ENCODE measurements around the gene SLC7A1. TPM values are rescaled to one million over a fixed set of nuclear protein-coding genes. Genes with fewer than 3 reads are reported as not detected.
A peak's percentile ranks its signal among the peaks of the same experiment; 100 is the strongest.

Gene SLC7A1
- total RNA-seq, 1 donor from 2014 or later, result 85.0 TPM

- no peak for ATAC-seq (ENCODE audit: low read depth)
- no peak for DNase-seq
- POLR2A ChIA-PET, result no interaction called here
- Mint-ChIP-seq H3K36me3 (ENCODE audit: low read depth) (peaks cover 80% of the 10 kb centered on the region), H3K9me3 (no peaks in the 10 kb centered on the region), H3K27me3 (no peaks in the 10 kb centered on the region), H3K4me3 (no peak overlapping the region), H3K4me1 (no peaks in the 10 kb centered on the region), H3K27ac (no peak overlapping the region)
- intact Hi-C loops (cut with micrococcal nuclease), result loop anchor here (10.0 kb wide), 1 partner anchor 156 kb away; no protein-coding TSS in a partner anchor
- CTCF ChIA-PET, result no interaction called here
- TF ChIP-seq, protein P1, sequence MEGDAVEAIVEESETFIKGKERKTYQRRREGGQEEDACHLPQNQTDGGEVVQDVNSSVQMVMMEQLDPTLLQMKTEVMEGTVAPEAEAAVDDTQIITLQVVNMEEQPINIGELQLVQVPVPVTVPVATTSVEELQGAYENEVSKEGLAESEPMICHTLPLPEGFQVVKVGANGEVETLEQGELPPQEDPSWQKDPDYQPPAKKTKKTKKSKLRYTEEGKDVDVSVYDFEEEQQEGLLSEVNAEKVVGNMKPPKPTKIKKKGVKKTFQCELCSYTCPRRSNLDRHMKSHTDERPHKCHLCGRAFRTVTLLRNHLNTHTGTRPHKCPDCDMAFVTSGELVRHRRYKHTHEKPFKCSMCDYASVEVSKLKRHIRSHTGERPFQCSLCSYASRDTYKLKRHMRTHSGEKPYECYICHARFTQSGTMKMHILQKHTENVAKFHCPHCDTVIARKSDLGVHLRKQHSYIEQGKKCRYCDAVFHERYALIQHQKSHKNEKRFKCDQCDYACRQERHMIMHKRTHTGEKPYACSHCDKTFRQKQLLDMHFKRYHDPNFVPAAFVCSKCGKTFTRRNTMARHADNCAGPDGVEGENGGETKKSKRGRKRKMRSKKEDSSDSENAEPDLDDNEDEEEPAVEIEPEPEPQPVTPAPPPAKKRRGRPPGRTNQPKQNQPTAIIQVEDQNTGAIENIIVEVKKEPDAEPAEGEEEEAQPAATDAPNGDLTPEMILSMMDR (IDR thresholded peaks at IDR 0.05), result no peak
Measured at GRCh38 chr13:29548722-29549121, 46.8 kb downstream of the SLC7A1 start.

DNA sequence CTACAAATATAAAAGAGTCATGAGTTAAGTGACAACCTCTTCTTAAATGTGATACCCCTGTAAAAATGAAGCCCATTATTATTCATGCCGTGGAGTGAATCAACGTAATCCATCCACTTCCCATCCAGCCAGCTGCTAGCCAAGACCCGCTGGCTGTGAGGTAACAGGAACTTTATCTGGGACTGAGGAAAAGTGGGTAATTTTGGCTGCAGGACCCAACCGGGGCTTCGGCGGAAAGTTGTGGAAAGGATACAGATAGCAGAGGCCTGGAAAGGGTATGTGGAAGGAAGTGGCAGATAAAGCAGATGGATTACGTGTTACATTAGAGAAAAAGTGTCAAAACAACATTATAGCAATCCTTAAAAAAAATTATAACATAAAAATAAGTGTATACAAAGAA is 48.3 kb downstream of the SLC7A1 start:
- Mint-ChIP-seq H3K4me3 (no peak overlapping the region), H3K4me1 (peaks cover 11% of the 10 kb centered on the region), H3K36me3 (ENCODE audit: low read depth) (peaks cover 72% of the 10 kb centered on the region), H3K27ac (no peak overlapping the region), H3K27me3 (no peaks in the 10 kb centered on the region), H3K9me3 (no peaks in the 10 kb centered on the region)
- TF ChIP-seq, protein P1 (IDR thresholded peaks at IDR 0.05), result no peak
- POLR2A ChIA-PET, result no interaction called here
- CTCF ChIA-PET, result no interaction called here
- intact Hi-C loops (cut with micrococcal nuclease), result loop anchor here (10.0 kb wide), 1 partner anchor 158 kb away; no protein-coding TSS in a partner anchor
- no peak for DNase-seq
- ATAC-seq (ENCODE audit: low read depth), result no peak

- ChIA-PET CTCF (no interaction called here), POLR2A (no interaction called here)
- TF ChIP-seq, protein P1 (IDR thresholded peaks at IDR 0.05), result no peak
- Mint-ChIP-seq H3K4me3 (no peak overlapping the region), H3K36me3 (ENCODE audit: low read depth) (peaks cover 67% of the 10 kb centered on the region), H3K27me3 (no peaks in the 10 kb centered on the region), H3K9me3 (no peaks in the 10 kb centered on the region), H3K27ac (no peak overlapping the region), H3K4me1 (peaks cover 11% of the 10 kb centered on the region)
- intact Hi-C loops (cut with micrococcal nuclease), result loop anchor here (10.0 kb wide), 1 partner anchor 158 kb away; no protein-coding TSS in a partner anchor
- DNase-seq (no peak), ATAC-seq (ENCODE audit: low read depth) (no peak)
Measured at GRCh38 chr13:29546662-29547061, 48.8 kb downstream of the SLC7A1 start.

DNA sequence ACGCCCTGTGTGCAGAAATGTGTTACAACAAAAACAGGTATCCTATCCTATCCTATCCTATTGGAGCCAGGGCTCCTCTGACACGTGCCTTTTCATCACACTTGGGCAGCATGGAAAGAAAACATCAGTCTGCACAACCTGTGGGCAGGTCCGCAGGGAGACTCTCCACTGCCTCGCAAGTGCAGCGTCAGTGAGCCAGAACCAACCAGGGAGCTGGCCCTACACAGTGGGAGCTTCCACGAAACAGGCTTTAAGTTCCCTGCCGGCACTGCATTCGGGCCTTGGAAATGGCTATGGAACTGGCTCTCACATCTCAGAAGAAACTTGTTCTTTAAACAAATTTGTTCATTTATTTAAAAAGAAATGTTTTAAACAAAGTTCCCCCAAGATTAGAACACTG is 49.5 kb downstream of the SLC7A1 start:
- no peak overlapping the region for H3K27ac Mint-ChIP-seq
- TF ChIP-seq, protein P1 (IDR thresholded peaks at IDR 0.05), result no peak
- ChIA-PET CTCF (no interaction called here), POLR2A (no interaction called here)
- DNase-seq, result no peak
- H3K9me3 Mint-ChIP-seq, result no peaks in the 10 kb centered on the region
- H3K4me3 Mint-ChIP-seq, result no peak overlapping the region
- no peaks in the 10 kb centered on the region for H3K27me3 Mint-ChIP-seq
- peaks cover 17% of the 10 kb centered on the region for H3K4me1 Mint-ChIP-seq
- peaks cover 67% of the 10 kb centered on the region for H3K36me3 Mint-ChIP-seq (ENCODE audit: low read depth)
- intact Hi-C loops (cut with micrococcal nuclease), result loop anchor here (10.0 kb wide), 1 partner anchor 159 kb away; no protein-coding TSS in a partner anchor
- ATAC-seq (ENCODE audit: low read depth), result no peak

DNA sequence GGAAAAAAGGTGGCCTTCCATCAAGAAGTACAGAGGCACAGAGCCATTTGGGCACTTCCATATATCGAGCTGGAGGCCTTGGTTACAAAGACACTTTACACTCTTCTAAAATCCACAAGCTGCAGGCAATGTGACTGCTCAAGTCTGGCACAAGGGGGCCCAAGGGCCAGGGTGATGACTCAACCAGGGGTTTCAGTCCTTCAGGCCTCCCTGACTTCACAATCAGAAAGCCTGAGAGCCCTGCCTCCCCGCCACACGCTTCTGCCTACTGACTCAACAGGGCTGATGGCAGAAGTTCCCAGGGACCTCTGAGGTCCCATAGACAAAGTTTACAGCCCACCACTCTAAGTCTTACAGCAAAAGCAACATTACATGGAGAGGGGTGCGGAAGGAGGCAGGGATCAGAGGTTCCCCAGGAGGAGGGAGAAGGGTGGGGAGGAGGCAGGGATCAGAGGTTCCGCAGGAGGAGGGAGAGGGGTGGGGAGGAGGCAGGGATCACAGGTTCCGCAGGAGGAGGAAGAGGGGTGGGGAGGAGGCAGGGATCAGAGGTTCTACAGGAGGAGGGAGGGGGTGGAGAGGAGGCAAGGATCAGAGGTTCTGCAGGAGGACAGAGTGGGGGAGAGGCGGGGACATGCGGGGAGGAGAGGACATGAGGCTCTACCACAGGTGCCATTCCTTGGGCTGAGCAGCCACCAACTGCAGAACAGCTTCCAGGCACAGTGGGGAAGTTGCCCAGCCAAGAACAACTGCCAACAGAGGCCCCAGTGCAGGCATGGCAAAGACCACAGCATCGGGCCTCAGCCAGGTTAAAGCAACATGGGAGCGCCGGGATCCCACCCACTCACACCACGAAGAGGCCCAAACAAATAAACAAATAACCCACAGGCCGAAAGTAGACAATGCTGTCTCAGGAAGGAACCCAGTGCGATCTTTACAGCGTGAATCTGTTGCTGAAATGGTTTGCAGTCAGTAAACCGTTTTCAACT is 52.0 kb downstream of the SLC7A1 start:
- ChIA-PET CTCF (interaction anchor here (0.8 kb wide), 1 partner anchor 52 kb away, joined by 3 read pairs; the partner anchor contains the start of gene SLC7A1), POLR2A (interaction anchor here (0.7 kb wide), 1 partner anchor 31 kb away, joined by 3 read pairs; no protein-coding TSS in a partner anchor)
- intact Hi-C loops (cut with micrococcal nuclease), result loop anchor here (1.0 to 10.0 kb wide), 3 partner anchors 48 to 161 kb away; partner anchors contain the start of gene SLC7A1
- H3K4me1 Mint-ChIP-seq, result peaks cover 20% of the 10 kb centered on the region
- TF ChIP-seq, protein P1 (IDR thresholded peaks at IDR 0.05), result no peak
- no peaks in the 10 kb centered on the region for H3K27me3 Mint-ChIP-seq
- H3K27ac Mint-ChIP-seq, result no peak overlapping the region
- peak; percentile 97 for ATAC-seq (ENCODE audit: low read depth)
- no peak overlapping the region for H3K4me3 Mint-ChIP-seq
- DNase-seq, result peak; percentile 19
- peaks cover 66% of the 10 kb centered on the region for H3K36me3 Mint-ChIP-seq (ENCODE audit: low read depth)
- no peaks in the 10 kb centered on the region for H3K9me3 Mint-ChIP-seq

All from activated B cell treated with CpG ODN at 0.5 μM for 24 hours (primary cell).